NCI-H128 (cell line): ENCODE measurements around the gene CCND2.

ENCODE experiments used
- DNase-seq: peaks from one replicate; lab custom pipeline; 2025; ENCODE audit not compliant: unreplicated experiment; lab: John Stamatoyannopoulos, UW

The CCND2 gene

GRCh38 chr12:4276524-4277204 lies 3.1 kb downstream of the CCND2 start:
- DNase-seq = peak; percentile 70

- no peak for DNase-seq
Measured at GRCh38 chr12:4277205-4277543, 3.6 kb downstream of the CCND2 start.

GRCh38 chr12:4277857-4278256 lies 4.3 kb downstream of the CCND2 start:
- DNase-seq = no peak

- DNase-seq = no peak
Measured at GRCh38 chr12:4278329-4279197, 5.0 kb downstream of the CCND2 start.

DNA sequence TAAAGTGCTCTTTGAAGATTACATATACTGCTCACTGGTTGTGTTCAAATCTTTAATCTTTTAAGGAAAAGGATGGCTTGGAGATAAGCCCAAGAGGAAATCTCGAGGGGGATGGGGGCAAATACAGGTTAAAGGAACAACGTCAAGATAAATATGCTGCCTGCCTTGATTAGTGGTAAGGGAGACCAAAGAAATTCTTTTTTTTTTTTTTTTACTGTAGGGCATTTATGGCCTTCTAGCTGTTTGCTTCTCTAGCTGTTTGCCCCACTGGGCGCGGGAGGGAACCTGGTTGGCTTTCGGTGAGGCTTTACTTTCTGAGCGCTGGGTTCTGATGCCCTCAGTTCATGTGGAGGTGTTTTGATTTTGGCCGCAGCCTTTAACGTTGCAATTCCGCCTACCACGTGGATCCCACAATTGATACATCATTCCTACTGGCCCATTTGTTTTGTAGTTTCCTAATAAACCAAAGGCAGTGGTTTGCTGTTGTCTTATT lies 5.7 kb downstream of the CCND2 start:
- DNase-seq = no peak

DNA sequence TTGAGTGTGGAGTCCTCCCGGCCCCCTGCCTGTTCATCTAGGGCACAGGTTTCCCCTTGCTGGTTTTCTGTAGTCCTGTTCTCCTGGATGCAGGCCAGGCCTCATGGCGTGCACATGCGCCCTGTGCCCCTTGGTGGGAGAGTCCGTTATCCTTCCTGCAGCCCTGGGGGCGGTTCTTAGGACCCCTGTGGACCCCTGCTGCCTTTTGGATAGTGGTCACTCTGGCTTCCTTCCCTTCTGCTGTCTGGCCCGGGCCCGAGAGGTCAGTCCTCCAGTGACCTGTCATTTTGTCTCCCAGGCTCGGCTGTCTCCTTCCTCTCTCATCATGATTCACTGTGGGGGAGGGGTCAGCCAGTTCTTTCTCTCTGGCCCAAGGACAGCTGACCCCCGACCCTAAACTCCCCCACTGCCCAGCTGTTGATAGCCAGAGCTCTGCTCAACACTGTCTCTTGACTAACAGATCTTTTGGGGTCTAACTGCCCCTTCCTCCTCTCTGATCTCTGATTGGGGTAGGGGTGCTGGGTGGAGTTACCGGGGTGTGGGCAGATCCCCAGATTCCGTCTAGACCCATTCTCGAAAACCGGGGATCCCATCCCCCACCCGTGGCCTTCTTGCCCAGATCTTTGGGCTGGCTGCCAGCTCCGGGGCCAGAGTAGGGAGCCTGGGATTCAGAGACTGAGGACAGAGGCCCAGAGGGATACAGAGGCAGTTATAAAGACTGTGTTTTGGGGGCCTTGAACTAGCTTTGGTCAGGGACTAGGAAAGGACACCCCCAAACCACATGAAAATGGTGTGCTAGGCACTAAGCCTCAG lies 7.0 kb downstream of the CCND2 start:
- DNase-seq = no peak

DNA sequence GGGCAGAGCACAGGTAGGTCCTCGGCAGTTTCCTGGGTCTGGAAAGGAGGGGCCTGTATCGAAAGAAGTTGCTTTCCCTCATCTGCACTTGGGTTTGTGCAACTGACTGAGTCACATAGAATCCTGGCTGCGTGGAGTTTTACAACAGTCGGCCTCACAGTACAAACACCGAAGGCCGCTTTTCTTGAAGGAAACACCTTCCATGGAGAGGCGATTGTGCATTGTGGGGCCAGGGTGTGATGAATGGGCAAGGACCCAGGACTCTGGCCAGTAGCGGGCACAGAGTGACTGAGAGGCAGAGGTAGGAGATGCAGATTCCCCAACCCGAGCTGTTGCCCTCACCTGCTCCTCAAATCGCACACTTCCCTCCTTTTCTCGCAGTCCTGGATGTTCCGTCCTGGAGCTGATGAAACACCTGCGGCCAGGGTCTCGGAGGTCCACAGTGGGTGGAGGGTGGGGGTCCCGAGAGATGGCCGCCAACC lies 7.7 kb downstream of the CCND2 start:
- no peak for DNase-seq

DNA sequence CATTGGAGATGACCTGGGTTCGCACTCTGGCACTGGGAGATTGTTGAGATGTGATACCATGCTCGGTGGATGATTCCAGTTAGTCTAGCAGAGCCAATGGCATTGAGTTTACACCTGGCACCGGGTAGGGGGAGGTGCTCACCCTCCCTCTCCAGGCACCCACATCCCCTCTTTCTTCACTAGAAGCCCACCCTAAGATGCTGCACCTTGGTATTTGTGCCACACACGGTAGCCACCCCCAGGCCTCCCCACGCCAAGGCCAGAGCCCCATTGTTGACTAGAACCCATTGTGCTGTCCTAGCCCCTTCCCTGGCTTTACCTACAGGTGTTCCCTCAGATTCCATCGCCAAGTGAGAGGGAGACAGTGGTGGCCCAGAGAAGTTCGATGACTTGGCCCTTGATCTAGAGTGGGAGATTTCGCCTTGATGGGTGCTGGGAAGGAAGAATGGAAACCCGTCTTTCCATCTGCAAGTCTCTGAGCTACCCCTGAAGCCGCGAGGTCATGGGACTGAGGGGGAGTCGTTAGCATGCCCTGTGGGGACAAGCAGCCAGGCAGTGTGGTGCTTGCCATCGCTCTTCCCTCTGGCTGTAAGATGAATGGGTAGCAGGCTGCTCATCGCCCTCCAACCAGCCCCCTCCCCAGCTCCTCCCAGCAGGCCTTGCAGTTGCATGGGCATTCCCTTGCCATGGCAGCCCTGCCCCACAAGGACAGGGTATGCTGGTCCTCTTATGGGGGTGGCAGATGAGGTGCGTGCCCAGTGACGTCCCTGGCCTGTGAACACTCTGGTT lies 8.7 kb downstream of the CCND2 start:
- no peak for DNase-seq

DNA sequence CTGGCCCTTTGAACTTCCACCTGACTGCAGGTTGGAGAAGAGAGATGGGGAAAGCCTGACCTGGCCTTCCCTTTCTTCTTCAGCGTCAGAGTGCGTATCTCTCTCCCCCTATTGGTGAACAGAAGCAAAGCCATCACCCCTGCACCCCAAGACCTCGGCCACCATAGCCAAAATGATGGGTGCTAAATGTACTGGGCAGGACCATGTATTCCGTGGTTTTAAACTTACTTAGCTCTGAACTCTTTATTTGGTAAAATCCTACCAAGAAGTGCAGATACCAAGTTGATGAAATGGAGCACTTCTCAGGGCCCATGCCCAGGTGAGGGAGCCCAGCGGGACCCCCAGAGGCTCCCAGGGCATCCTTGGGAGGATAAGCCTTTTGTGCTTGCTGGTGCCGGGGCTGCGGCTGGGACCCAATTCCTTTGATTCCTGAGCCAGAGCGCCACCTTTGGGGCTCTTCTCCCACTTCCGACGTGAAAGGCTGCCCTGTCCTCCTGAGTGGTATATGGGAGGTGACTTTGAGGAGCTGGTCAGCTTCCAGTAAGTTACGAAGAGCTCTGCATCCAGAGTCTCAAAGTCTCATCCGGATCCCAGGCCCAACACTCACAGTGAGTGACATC lies 9.4 kb downstream of the CCND2 start:
- no peak for DNase-seq

GRCh38 chr12:4283512-4284255 lies 10.1 kb downstream of the CCND2 start:
- no peak for DNase-seq

GRCh38 chr12:4284306-4284705 lies 10.7 kb downstream of the CCND2 start:
- DNase-seq = no peak

- DNase-seq = no peak
Measured at GRCh38 chr12:4285070-4285469, 11.5 kb downstream of the CCND2 start.

GRCh38 chr12:4286228-4286627 lies 12.7 kb downstream of the CCND2 start:
- DNase-seq = no peak

DNA sequence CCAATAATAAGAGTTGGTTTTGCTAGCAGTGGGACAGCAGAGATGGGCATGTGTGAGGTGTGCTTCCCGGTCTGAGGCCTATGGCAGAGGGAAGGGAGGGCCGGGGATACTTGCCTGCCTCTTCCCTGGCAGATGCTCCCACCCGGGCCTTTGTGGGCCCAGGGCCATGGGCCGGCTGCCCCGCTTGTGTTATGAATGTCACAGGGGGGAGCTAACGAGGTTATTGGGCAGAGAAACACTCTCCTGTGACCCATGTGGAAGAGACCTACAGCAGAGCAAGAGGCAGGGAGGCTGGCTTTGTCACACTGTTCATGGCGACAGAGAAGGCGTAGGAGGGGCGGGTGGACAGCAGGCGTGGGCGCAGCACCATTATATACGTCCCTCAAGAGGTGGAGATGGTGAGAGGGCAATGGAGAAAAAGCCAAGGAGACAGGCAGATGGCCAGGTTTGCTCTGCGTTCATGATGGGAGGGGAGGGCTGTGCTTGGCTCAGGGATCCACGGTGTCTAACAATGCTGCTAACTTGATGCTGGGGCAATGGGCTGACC lies 13.3 kb downstream of the CCND2 start:
- no peak for DNase-seq

DNA sequence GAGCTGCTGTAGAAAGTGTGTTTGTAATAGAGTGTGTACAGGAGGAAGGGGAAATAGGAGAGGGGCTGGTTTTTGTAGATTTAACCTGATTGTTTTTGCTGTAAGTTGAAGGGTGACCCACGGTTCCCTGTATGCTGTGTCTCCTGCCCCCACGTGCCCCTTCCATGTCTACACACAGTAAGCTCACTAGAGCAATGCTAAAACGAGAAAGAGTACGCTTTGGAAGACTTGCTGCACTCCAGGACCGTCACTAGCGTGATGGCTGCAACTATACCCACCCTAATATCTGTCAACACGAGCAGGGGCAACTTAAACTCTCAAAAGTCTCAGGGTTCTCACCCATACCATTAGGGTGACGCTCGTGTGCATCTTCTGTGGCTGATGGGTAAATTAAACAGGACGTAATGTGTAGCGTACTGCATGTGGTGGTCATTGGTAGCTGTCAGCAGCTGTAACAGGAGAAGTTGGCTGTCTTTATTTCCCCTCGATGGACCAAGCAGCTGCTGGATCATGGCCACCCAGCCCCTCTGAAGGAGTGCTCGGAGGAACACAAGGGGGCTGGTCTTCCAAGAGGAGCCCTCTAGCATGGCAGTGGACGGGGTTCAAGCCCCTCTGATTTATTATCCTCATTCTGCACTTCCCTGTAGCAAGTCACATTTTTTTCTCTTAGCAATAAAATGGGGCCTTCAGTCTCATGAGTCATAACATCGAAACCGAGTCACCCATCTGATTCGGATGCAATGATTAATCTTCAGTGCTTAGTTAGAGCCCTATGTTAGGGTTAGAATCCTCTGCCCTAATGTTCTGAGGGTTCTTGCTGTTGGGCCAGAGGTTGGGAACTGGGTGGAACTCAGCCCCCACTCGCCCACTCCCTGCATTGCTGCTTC lies 14.0 kb downstream of the CCND2 start:
- DNase-seq = no peak

DNA sequence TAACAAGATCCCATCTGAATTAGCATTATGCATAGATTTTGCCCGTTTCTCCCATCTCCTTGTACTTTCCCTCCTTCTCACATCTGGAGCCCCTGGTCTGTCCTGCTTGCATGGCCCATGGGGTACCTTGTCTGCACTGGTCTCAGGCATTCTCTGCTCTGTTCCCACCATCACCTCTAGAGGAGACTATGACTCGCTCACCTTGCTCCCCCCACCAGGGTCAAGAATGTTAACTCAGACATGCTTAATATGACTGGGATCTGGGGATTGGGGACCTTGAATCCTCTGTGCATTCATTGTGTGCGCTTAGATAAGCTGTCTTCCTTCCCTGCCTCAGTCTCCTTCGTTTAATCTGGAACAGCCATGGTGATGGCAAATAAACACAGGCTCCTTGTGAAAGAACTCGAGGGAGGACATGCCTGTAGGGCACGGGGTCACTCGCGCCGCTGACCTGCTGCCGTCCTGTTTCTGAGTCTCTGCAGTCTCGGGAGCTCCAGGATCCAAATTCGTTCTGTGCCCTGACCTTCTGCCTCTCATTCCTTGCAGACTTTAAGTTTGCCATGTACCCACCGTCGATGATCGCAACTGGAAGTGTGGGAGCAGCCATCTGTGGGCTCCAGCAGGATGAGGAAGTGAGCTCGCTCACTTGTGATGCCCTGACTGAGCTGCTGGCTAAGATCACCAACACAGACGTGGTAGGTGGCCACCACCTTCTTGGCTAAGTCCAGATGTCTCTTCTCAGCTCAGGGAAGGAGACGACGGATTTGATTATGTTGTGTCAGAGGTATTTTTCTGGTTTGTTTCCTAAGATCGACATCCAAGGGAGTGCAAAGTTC lies 15.0 kb downstream of the CCND2 start:
- DNase-seq = no peak

DNA sequence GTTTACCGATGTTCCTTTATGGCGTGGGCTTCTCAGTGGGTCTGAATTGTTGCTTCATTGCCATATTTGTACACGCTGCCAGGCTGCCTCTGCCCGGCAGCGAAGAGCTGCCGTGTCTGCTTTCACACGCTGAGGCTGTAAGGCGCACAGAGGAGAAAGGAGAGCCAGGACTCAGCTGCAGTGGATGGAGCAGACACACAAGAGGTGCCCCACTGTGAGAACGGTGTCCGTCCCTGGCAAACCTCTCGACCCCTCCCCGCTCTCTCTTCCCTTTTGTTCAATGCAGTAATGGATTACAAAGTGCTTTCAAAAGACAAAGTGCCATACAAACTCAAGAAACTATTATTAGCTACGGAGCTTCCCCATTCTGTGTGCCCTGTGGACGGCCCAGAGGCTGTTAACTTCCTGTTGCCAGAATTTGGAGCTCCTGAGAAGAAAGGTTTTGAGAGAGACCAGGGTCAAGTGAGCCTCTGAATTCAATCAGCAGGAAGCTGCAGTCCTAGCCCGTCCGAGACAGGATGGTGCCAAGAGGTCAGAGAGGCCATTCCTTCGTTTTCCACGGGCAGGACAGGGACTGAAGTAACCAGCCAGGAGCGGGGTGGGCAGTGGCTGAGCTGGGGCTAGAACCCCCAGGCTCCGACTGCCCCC lies 15.8 kb downstream of the CCND2 start:
- no peak for DNase-seq
